Measurements from ENCODE around the gene ST6GALNAC5.

Gene ST6GALNAC5

DNA sequence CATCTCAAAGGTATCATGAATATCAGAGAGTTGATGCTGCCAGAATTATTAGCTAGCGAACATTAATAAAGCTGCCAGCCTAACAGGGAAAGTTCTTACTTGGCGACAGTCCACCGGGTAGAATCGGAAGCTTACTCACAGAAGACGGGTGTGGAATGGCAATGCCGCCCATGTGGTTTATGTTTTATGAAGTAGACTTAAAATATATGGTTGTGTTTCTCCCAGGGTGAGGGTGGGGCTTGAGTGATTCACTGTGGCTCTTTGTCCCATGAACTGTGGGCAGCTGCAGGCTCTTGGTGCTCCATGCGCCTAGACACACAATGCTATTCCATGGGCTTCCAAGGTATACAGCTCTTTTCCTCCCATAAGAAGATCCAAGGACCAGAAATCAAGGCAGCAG is 189.2 kb downstream of the ST6GALNAC5 start:
- DNase-seq: no peak

DNA sequence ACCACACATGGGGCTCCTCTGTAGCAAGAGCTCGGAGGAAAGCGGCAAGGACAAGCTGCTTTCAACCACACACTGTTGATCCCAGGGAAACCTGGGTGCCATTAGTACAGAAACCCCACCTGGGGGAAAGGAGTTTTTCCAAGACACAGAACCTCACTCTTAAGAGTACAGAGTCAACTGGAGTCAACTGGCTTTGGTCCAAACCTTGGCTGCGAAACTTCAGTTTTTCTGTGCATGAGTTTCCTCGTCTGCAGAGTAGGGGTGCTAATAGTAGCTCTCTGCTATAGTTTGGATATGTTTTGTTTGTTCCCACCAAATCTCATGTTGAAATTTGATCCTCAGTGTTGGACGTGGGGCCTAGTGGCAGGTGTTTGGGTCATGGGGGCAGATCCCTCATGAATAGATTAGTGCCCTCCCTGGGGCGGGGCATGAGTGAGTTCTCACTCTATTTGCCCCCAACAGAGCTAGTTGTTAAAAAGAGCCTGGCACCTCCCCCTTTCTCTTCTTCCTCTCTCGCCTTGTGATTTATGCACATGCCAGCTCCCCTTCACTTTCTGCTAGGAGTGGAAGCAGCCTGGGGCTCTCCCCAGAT is 190.8 kb downstream of the ST6GALNAC5 start:
- DNase-seq: no peak

DNA sequence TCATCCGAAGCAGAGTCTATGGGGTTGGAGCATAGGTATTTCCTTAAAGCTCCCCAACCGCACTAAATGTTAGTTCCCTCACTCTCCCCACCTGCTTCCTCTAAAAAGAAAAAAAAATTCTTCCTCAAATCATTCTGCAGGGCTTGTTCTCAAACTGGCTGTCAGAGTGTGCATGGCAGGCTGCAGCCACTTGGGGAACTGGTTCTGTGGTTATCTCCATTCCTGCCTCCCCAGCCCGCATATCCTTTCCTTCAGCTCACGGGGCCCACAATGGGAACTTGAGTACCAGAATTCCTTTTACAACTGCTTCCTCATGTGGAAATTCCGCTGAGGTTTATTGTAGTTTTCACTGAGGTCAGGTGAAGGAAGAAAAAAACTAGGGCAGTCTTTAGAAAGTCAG is 192.7 kb downstream of the ST6GALNAC5 start:
- no peak for DNase-seq

DNA sequence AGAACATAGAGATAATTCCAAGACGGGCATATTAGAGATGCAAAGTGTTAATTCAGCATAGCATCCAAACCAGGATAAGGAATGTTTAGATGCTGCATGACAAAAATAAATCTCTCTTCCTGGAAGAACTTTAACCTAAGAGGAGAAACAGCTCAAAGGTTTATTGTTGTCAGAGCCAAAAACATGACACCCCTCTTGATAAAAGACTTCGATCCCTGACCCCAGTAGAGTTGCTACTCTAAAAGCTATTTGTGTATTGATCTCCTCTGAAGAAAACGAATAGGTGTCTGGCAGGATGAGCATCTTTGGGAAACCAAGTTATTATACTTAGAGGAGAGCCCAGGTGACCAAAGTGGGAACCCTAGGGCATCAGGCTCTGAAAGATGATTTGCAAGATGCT is 193.9 kb downstream of the ST6GALNAC5 start:
- DNase-seq: no peak

DNA sequence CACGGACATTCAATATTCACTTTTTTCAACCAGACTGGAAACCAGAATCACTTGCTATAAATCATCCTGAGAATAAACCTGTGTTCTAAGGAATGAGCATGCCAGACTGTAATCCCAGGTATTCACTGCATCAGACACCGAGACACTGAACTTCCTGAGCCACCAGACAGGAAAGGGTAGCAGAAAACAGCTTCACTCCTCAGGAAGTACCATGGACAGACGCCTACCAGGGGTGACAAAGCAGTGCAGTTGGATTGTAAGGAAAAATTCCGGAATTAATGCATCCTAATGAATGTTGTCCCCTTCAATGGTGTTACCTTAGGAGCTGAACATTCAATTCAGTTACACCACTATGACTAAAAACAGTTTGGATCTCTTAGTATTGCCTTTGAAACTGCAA is 195.8 kb downstream of the ST6GALNAC5 start:
- no peak for DNase-seq

DNA sequence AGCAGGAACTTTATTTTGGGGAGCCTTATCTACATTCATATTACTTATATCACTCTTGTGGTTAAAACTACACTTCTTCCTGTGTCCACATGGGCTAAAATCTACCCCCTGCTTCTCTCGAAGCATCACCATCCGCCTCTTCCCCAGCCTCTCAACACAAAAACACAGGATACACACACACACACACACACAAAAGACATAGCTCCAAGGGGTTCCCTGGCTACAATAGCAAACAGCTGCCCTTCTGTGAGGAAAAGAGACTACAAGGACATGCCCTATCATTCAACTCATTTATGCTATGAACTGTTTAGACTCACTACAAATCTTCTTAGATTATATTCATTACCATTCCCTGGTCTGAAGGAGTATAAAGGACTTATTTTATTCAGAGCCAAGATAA is 197.0 kb downstream of the ST6GALNAC5 start:
- DNase-seq: no peak

DNA sequence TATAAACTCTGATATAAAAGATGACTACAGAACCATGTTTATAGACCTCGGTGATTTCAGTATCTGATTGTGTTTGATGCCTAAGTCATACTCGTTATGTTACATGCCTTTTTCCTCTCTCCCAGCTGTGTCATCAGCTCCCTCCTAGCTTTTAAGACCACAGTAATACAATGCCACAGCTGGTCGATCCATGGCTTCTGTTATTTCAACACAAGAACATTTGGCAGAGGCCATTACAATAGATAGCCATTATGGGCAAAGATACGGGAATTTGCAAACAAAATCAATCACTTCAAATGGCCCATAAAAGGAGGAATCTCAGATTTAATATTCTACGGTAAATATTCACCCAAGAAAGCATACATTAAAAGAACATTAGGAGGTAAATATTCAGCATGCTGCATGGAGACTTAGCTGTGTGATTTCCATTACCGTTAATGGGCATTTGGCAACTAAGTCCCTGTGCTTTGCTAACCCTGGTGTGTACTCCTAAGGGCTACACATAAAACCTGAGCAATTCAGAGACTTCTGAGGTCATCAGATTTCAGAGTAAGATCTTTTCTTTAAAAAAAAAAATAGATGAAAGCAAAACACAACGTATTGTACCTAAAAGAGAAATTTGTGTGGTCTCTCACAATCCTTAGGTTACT is 198.5 kb downstream of the ST6GALNAC5 start:
- DNase-seq: no peak

DNA sequence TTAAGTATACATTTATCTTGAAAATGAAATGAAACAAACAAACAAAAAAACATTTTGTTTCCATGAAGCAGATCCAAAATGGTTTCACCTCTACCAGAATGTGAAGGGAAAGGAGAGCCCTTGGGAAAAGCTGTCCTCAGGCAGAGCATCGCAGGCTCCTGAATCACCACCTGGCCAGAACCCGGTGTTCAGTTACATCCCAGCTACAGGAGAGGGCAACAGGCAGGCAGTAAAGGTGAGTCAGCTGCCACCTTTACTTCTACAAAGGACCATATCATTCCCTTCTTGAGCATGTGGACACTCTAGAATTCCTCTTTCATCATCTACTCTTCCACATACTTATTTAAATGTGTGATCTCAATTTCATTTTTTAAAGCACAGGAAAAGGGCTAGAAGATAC is 200.7 kb downstream of the ST6GALNAC5 start:
- DNase-seq: no peak

DNA sequence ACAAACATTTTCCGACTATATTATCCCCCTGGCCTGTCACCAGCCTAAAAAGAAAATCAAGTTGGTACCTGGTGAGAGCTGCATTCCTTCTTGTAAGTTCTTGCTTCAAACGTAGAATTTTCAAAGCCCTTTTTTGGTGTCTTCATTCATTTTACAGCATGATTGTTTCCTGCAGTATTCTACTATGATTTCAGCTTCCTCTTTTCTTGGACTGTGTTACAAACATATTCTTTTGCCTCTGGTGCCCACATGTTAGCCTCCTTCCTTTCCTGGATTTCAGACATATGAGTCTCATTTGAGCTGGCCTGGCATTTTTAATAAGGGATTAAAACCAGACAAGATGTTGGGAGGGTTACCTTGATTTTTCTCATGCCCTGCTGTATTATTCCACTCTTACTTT is 209.5 kb downstream of the ST6GALNAC5 start:
- DNase-seq: no peak

DNA sequence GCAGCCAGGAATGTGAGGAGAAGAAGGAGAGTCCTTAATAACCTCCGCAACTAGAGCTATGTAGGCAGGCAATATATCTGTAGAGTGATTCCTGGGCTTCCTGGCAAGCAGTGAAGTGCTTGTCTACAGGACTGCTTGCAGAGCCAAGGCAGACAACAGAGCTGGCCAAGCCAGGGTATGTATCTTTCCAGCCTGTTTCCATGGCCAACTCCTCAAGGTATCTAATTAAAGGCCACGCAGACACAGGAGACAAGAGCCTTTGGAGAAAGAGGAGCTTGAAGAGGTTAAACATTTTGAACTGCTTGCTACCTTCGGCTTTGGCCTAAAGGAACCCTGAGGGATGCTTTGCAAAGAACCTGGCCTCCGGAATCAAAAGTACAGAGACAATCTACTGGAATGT is 214.6 kb downstream of the ST6GALNAC5 start:
- DNase-seq: no peak

DNA sequence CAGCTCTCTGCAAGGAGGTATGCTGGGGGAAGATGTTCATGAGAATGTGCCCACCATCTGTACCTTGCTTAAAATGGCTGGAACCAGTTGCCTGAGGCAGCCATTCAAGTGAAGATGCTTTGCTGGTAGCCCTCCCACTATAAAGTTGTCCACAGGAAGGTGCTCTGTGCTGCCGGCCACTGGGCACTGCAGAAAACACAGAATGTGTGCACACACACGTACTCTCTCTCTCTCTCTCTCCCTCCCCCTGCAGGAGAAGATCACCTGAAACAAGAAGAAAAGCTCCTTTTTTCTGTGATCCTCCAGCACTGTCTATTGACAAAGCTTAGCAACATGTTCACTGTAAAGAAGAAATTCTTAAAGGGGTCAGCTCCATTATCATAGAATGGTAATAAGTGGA is 217.2 kb downstream of the ST6GALNAC5 start:
- no peak for DNase-seq

DNA sequence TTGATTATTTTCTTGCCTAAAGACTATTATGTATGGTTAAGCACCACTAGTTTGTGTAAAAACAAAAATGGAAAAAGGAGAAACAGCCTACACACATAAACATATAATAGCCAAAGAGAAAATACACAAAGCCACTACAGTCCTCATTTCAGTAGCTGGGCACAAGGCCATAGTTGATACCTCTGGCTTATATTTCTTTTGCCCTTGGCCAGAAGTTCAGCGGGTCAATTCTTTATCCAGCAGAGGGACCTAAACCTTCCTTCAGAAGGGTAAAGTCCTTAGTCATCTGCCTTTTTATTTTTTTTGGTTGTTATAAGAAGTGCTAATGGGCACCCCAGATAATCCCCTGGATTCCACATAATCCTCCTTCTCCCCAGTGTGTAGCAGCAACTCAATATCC is 217.8 kb downstream of the ST6GALNAC5 start:
- no peak for DNase-seq

DNA sequence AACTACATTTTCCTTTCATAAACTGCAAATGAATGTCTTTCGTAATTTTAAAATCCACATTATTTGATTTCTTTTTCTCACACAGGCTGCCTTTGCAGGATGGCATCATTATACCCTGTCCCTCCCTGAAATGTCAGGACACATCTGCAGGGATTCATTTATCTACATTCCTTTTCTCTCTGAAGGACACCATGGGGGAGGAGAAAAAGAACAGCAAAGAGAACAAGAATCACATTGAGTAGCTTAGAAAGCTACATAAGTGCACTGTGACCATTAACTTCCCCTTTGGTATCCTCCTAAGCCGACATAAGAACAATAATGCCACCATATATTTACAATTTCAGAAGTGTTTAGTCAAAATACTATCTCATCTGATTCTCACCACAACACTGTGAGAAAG is 222.5 kb downstream of the ST6GALNAC5 start:
- no peak for DNase-seq

DNA sequence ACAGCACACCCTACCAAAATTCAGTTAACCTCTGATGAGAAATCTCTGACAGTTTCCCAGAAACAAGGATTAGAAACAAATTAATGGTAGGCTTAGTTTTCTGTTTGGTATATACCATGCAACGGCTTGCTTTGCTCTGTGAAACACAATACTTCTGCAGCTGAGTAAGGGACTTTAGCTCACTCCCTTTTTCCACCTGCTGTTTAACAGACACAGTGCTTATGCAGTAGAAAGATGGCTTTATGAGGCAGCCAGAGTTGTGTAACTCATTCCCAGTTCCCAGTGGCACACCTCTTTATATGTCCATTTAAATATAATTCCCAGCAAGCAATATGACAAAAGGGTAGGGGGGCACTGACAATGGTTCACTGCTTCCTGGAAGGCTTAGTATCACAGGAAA is 228.0 kb downstream of the ST6GALNAC5 start:
- DNase-seq: no peak

DNA sequence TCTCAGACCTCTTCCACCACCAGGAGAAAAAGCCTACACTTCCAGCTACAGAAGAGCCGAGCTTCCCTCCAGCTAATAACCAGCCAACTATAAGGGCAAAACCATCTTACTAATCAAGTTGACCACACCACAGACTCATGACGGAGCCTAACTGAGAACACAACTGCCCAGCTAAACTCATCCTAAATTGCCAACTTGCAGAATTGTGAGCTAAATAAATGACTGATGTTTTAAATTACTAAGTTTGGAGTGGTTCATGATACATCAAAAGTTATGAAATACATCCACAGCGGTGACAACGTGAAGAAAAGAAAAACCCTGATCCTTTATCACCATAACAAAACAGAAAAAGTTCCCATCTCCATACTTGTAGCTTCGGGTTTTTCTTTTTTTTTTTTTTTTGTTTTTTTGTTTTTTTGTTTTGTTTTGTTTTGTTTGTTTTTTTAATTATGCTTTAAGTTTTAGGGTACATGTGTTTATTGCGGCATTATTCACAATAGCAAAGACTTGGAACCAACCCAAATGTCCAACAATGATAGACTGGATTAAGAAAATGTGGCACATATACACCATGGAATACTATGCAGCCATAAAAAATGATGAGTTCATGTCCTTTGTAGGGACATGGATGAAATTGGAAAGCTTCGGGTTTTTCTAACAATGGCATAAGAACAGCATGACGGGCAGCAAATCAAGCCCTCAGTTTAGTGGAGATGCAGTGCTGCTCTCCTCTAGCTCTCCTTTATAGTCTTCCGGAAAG is 229.4 kb downstream of the ST6GALNAC5 start:
- DNase-seq: no peak

DNA sequence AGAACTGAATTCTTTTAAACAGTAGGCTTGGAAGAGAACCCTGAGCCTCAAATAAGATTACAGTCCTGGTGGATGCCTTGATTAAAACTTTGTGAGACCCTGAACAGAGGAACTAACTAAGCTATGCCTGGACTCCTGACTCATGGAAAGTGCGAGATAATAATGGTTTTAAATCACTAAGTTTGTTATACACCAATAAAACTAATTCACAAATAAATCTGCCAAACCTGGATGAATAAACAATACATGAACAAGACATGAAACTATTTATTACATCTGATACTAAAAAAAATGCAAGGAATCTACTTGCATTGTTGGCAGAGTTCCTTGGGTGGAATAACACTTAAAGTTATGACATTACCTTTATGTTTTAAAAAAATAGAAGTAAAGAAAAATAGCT is 233.6 kb downstream of the ST6GALNAC5 start:
- DNase-seq: no peak

DNA sequence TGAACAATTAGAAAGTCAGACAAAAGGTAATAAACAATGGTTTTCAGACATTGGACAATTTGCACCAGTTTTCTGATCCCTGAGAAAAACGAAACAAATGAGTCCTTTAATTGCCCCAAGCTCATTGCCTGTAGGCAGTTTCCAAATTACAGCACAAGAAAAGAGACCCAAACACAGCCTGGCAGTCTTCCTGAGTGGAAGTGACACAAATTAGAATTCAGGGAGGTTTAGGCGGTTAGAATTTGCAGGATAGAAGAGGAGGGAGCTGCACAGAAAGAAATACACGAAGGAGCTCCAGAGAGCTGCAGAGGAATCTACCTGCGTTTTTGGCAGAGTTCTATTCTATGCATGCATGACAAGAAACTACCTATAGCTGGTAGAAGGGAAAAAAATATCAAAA is 236.2 kb downstream of the ST6GALNAC5 start:
- DNase-seq: no peak

DNA sequence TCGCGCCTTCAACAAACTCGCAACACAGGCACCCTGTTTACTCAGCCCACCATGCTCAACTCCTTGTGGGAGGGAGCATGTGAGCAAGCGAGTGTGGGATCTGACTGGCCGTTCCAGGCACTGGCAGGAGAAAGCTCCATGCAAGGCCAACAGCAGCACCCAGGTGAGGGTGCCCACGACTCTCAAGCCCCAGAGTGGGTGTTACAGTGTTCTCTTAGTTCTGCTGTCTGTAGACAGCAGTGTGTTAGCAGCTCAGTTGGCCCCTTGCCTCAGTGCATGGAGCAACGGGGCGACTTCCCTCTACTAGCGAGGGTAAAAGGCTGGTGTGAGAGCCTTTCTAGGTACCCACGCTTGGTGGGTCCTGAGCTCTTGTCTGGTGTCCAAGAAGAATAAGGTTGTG is 237.4 kb downstream of the ST6GALNAC5 start:
- DNase-seq: no peak
